Ovary (tissue), 3 donors: ENCODE data around the gene ADAMTS14.

Experiments used
- EP300 ChIP-seq: sonication (generic); formaldehyde crosslinking; IDR thresholded peaks from one replicate; pipeline ENCODE4 v1.6.1; 2017; ENCODE audit warnings: antibody characterized with exemption
- POLR2A ChIP-seq: fragments of 450-650 bp; IDR thresholded peaks from one replicate; pipeline ENCODE4 v1.6.1; 2017; ENCODE audit warnings: antibody characterized with exemption, mild to moderate bottlenecking, moderate library complexity
- TF ChIP-seq, protein P1 (sequence below), 3 donors: fragments of 450-650 bp in 2 of 3; fragments of 200-600 bp in 1 of 3; IDR thresholded peaks; one replicate each; pipeline versions ENCODE4 v1.5.1 to v1.8.0; 2016 to 2022; ENCODE audit warnings: antibody characterized with exemption in 3 of 3, mild to moderate bottlenecking in 1 of 3
- donor health status: DM: no; HTN: no; CAD: no.

DNA sequence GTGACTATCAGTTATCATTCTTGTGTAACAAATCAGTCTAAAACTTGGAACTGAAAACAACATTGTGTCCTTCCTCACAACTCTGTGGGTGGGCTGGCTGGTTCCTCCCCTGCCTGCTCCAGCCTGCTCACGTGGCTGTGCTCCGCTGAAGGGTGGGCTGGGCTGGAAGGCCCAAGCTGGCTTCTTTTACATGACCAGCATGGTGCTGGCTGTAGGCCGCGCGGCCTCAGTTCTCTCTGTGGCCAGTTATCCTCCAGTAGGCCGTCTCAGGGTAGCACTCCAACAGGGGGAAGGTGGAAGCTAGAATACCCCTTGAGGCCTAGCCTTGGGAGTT lies 11.3 kb downstream of the ADAMTS14 start:
- TF ChIP-seq POLR2A (no peak), EP300 (no peak)
- TF ChIP-seq, protein P1, sequence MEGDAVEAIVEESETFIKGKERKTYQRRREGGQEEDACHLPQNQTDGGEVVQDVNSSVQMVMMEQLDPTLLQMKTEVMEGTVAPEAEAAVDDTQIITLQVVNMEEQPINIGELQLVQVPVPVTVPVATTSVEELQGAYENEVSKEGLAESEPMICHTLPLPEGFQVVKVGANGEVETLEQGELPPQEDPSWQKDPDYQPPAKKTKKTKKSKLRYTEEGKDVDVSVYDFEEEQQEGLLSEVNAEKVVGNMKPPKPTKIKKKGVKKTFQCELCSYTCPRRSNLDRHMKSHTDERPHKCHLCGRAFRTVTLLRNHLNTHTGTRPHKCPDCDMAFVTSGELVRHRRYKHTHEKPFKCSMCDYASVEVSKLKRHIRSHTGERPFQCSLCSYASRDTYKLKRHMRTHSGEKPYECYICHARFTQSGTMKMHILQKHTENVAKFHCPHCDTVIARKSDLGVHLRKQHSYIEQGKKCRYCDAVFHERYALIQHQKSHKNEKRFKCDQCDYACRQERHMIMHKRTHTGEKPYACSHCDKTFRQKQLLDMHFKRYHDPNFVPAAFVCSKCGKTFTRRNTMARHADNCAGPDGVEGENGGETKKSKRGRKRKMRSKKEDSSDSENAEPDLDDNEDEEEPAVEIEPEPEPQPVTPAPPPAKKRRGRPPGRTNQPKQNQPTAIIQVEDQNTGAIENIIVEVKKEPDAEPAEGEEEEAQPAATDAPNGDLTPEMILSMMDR (IDR thresholded peaks at IDR 0.05) = no peak
